GM18909 (cell line): ENCODE measurements around the gene PTPRD.
"Not testable (repeated sequence)": the region's sequence is repeated elsewhere in the genome, so short reads cannot be mapped to it uniquely, and the experiment has no call there.

Experiments used
- ATAC-seq: cut with Tn5 transposase; IDR thresholded peaks from one replicate; pipeline ENCODE4 v1.9.1; 2021; ENCODE audit warnings: mild to moderate bottlenecking; ENCODE audit not compliant: unreplicated experiment, poor library complexity

PTPRD gene

GRCh38 chr9:9124616-9125015 is 1488.2 kb downstream of the PTPRD start:
- no peak for ATAC-seq

DNA sequence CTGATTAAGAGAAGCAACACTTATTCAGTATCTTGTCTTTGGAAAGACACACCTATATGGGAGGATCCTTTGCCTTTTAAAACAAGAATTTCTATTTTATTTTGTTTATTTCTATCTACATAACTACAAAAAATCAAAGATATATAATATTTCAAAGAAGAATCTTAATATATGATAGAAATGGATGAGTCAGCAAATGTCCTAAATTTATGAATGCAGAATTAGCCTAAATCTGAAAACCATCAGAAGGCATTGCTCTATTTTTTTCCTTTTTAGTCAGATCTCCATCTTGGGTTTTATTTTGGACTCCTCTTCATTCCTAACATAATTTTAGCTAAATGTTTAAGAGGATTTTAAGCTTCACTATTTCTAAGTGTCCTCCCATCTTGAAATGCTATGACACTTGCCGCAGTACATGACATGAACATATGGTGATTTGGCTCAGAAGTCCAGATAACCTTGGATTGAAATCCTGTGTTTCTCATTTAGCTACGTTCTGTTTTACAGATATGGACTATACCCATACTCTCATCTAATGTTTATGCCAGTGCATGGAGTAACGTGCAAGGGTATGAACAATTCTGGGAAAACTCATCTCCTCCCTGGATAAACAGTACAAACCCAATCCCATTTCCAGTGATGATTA is 1490.4 kb downstream of the PTPRD start:
- ATAC-seq, result no peak

- ATAC-seq, result no peak
These were observed 1494.9 kb downstream of the PTPRD start for GRCh38 chr9:9117866-9118265.

DNA sequence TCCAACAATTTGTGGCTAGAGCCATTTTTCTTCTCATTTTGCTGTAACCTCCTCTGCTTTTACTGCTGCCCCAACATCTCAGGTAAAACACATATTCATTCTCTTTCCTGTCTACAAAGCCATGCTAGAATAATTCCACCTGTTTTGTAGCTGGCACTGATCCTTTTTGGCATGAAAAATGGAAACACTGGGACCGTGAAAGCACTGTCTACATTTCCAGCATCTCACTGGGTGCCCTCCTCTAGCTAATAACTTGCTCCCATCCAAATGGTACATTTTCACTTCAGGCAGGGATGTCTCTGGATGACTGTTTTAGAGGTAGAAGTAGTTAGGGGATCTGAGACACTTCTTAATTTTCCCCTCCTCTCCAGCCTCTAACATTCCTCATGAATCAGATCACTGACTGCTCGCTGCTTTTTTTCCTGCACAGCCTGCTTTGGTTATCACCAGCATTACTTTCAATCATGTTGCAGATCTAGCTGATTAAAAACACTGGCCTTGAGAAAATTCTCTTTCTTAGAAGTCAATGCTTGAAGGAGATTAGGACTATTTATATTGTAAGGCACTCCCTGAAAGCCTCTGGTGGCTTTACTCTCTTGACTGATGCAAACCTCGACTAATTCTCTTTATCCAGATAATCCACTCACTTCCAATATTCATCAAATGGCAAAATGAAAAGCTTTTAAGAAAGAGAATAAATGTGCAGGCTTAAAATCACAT is 1500.6 kb downstream of the PTPRD start:
- no peak for ATAC-seq

DNA sequence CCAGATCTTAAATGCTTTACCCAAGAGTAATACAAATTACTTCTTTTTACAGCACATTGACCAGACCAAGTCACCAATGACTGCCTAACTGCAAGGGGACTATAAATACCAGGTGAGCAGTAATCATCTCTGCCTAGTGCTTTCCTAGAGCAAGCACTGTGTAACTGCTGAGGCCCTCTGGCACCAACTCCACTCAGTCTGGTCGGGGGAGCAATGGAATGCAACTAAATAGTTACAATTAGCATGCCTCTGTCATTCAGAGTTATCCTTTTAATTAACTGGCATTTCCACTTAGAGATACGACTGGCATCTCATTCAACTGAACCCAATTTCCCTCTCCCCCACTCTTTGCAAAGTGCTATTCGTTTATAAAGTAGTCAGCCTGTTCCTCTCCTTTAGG is 1504.2 kb downstream of the PTPRD start:
- ATAC-seq, result no peak

GRCh38 chr9:9102295-9102694 is 1510.5 kb downstream of the PTPRD start:
- no peak for ATAC-seq

DNA sequence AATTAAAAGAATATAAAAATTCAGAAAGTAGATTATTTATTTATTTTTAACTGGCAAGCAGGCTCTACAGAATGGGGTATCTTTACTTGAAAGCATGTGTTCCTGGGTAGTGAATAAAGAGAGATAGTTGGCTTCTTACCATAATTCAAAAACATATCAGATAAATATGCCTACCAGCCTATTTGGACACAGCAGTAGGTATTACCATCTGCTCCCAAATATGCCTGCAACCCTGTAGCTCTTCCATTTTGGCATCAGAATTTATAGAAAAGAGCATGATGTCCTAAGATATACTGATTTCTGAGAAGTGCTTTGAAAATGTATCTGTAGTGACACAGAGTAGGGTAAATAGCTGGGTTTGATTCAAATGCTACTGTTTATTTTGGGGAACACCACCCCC is 1512.7 kb downstream of the PTPRD start:
- no peak for ATAC-seq

DNA sequence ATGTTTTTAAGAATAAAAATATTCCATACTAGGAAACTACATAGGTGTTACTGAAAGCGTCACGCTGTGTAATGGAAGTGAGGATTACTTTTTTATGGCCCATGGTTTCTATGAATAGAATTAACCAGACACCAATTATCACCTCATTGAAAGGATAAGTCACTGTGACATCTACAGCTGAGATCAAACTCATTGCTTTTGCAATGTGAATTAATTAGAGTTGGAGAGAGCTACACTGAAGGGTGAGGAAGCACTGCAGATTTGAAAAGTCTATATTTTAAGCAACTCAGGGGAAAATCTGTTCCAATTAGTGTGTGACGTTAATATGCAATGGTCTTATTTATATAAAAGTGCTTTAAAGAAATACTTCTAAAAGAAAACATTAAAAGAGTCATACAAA is 1513.2 kb downstream of the PTPRD start:
- no peak for ATAC-seq

DNA sequence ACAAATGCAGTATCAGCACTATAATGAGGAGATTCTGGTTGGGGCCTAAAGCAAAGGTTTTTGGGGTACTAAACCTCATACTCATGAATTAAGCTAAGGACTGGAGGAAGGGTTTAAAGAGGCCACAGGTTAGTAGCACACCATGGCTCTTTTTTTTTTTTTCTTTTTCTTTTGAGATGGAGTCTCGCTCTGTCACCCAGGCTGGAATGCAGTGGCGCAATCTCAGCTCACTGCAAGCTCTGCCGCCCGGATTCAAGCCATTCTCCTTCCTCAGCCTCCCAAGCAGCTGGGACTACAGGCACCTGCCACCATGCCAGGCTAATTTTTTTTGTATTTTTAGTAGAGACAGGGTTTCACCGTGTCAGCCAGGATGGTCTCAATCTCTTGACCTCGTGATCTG is 1515.5 kb downstream of the PTPRD start:
- not testable (repeated sequence) for ATAC-seq

GRCh38 chr9:9091387-9091786 is 1521.4 kb downstream of the PTPRD start:
- no peak for ATAC-seq

DNA sequence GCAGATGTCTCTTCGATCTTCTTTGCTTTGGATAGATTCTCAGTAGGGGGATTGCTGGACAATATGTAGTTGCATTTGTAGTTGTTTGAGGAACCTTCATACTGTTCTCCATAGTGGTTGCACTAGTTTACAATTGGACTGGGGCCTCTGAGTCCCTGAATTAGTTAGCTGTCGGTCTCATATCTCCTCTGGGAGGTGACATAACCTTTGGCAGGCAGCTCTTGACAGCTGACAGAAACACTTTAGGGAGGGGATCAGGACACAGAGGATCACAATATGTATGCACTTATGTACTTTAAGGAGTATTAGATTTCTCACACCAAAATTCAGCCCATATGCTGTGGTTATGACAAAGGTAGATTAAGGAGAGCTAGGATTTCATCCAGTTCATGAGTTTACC is 1533.3 kb downstream of the PTPRD start:
- ATAC-seq, result no peak

- ATAC-seq, result no peak
These were observed 1534.5 kb downstream of the PTPRD start for GRCh38 chr9:9078301-9078700.

- no peak for ATAC-seq
These were observed 1551.2 kb downstream of the PTPRD start for GRCh38 chr9:9061627-9062026.

GRCh38 chr9:9054354-9054992 is 1558.3 kb downstream of the PTPRD start:
- no peak for ATAC-seq

DNA sequence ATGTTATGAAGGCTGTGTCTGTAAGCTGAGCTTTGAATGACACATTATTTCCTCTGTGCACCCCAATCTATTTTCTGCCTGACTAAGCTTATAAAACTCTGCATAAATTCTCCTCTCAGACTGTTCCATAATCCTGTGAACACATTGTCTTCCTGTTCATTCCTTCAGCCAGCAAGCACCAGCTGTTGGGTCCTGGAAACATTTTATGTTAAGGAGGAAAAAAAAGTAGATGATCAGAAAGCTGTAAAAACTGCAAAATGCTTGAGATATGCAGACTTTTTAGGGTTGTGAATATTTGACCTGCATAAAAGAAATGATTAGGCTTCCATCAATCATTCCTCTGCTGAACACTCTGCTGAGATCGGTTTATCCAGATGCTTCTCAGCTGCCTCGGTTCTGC is 1567.2 kb downstream of the PTPRD start:
- no peak for ATAC-seq

DNA sequence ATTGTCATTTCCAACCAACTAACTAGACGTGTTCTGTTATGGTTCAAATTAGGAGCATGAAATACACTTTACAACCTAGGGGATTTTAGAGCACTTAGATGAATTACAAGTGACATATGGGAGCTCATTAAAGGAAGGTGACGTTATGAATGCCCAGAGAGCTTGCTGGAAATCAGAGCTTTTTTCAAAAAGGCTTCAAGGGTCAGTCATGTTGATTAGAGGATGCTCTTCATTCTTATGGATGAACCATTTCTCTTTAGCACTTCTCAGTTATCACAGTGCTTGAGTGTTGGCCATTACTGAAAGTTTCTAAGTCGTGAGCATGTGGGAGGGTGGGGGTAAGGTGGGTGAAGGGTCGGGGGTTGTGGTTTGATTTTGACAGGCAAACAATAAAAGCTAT is 1567.7 kb downstream of the PTPRD start:
- ATAC-seq, result no peak

DNA sequence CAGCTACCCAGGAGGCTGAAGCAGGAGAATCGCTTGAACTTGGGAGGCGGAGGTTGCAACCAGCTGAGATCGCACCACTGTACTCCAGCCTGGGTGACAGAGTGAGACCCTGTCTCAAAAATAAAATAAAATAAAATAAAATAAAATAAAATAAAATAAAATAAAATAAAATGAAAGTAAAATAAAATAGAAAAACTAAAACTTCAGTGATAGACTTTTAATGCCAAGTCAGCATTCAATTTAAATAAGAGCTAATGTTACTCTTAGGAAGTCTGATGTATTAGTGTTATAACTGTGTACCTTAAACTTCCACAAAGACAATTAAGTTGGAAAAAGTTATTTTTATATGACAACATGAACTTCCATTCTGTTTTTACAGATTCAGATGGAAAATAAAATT is 1569.0 kb downstream of the PTPRD start:
- not testable (repeated sequence) for ATAC-seq

DNA sequence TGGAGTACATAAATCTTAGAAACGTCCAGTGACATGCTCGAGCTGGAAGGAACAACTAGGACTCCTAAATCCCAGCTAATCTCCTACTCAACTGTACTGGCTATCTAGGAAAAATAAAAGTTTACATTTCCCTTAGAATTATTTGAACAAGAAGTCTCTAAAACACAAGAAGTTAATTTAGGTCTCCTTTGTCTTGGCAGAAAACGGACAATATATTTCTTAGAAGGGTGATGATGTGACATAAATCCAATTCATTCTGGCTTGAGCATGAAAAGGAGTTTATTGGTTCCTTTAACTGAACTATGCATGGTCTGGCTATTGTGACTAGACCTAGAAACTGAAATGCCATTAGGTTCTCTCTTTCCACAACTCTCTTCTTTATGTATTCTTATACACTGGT is 1571.0 kb downstream of the PTPRD start:
- no peak for ATAC-seq

DNA sequence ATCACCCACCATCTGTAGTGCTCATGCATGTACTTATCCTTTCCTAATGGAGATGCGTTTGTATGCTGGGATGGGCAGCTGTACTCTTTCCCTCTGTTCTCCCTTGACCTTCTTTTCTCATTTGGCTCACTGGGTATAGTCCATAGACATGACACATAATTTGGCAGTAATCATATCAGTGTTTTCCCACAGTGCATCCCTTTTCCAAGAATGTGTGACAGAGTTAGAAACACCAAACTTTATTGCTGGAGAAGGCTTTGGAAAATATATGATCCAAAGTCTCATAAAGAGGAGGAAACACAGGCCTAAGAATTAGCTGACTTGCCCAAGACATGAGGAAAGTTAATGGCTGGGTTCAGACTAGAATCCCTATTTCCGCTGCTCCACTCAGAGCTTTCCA is 1579.8 kb downstream of the PTPRD start:
- ATAC-seq, result no peak

DNA sequence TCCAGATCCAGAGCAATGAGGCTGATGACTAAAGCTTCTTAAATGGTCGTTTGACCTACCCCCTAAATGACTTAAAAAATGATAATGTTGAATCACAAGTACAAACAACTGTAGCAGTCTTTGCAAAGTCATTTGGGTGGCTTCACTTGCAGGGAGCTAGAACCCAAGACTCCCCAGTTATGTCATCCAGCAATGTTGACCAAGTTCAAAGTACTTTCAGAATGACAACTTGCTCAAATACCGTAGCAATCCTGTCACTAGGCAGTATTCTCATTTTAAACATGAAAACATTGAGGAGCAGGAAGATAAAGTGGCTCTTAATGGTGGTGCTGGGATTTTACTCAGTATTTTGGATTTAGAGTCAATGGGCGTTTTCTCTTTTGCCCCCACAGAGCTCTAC is 1596.2 kb downstream of the PTPRD start:
- ATAC-seq, result no peak

- no peak for ATAC-seq
These were observed 1608.0 kb downstream of the PTPRD start for GRCh38 chr9:9004810-9005209.
